Osteoblast (primary cell): ENCODE measurements around the gene SMIM5. TPM values are rescaled to one million over a fixed set of nuclear protein-coding genes. Genes with fewer than 3 reads are reported as not detected.

Experiments used
- DNase-seq: peaks from one replicate; pipeline ENCODE4 v3.0.0; 2011; ENCODE audit warnings: low spot score, mixed read lengths; ENCODE audit not compliant: insufficient read length; ENCODE audit errors: missing footprints
- H2AFZ ChIP-seq: 2 replicates; pipeline ENCODE4 v1.6.0; 2011; ENCODE audit warnings: mild to moderate bottlenecking, low read length
- H3K27ac ChIP-seq: 2 replicates; pipeline ENCODE4 v1.5.1; 2011; ENCODE audit warnings: mild to moderate bottlenecking, low read depth, low read length, moderate library complexity
- H3K27me3 ChIP-seq: 2 replicates; pipeline ENCODE4 v1.6.0; 2012; ENCODE audit warnings: mild to moderate bottlenecking, control low read depth, inconsistent platforms, low read length, moderate library complexity; ENCODE audit not compliant: insufficient read depth
- H3K36me3 ChIP-seq: 2 replicates; pipeline ENCODE4 v1.5.1; 2011; ENCODE audit warnings: mild to moderate bottlenecking, low read length, control low read depth, moderate library complexity; ENCODE audit not compliant: insufficient read depth
- H3K4me1 ChIP-seq: 2 replicates; pipeline ENCODE4 v1.5.1; 2011; ENCODE audit warnings: mild to moderate bottlenecking, low read length, control low read depth, moderate library complexity; ENCODE audit not compliant: insufficient read depth
- H3K4me2 ChIP-seq: 2 replicates; pipeline ENCODE4 v1.6.0; 2011; ENCODE audit warnings: mild to moderate bottlenecking, low read length; ENCODE audit not compliant: insufficient read depth
- H3K4me3 ChIP-seq: fragments of 200-600 bp; sonication (generic); 3 replicates; pipeline ENCODE4 v1.5.1; 2012; ENCODE audit warnings: mild to moderate bottlenecking, low read length, inconsistent platforms; ENCODE audit not compliant: insufficient read depth
- H3K79me2 ChIP-seq: 2 replicates; pipeline ENCODE4 v1.6.0; 2012; ENCODE audit warnings: mild to moderate bottlenecking, low read length, control low read depth, inconsistent platforms; ENCODE audit not compliant: insufficient read depth
- H3K9me3 ChIP-seq: 2 replicates; pipeline ENCODE4 v1.5.1; 2011; ENCODE audit warnings: low read depth, low read length, control low read depth
- H4K20me1 ChIP-seq: 2 replicates; pipeline ENCODE4 v1.6.0; 2012; ENCODE audit warnings: mild to moderate bottlenecking, low read length, control low read depth; ENCODE audit not compliant: insufficient read depth
- total RNA-seq: library from RNA; depleted of rRNA; stranded (reverse); fragments of >200 nt; gene quantifications from 2 replicates; pipeline ENCODE4 v1.2.3, GENCODE V29; 2012
- TF ChIP-seq, protein P1 (sequence below): IDR thresholded peaks from 2 replicates; pipeline ENCODE4 v1.5.1; 2011; ENCODE audit warnings: mild to moderate bottlenecking, low read depth, low read length, moderate library complexity; ENCODE audit errors: extremely low read depth

The SMIM5 gene
- total RNA-seq, 1 donor = not detected

DNA sequence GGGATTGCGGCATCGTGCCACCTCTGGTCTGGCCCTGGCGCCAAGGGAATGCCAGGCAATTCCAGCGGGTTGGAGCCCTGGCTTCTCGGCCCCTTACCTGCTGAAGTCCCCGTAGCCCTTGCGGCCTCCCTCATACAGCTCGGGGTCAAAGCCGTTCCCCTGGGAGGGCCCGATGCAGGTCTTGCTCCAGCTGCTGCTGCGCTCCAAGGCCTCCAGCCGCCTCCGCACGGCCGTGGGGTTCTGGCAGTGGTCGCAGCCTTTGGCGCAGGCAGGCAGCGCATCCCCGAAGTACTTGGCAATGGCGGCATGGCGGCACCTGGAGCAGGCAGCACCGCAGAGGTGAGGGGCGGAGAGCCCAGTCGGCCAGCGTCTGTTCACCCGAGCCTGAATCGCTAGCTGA lies 1.9 kb upstream of the SMIM5 start:
- H3K79me2 ChIP-seq = no peaks in the 10 kb centered on the region
- no peak overlapping the region for H3K4me2 ChIP-seq
- DNase-seq = peak; percentile 35
- no peak overlapping the region for H3K27ac ChIP-seq
- H3K4me3 ChIP-seq = no peak overlapping the region
- no peaks in the 10 kb centered on the region for H3K9me3 ChIP-seq
- TF ChIP-seq, protein P1, sequence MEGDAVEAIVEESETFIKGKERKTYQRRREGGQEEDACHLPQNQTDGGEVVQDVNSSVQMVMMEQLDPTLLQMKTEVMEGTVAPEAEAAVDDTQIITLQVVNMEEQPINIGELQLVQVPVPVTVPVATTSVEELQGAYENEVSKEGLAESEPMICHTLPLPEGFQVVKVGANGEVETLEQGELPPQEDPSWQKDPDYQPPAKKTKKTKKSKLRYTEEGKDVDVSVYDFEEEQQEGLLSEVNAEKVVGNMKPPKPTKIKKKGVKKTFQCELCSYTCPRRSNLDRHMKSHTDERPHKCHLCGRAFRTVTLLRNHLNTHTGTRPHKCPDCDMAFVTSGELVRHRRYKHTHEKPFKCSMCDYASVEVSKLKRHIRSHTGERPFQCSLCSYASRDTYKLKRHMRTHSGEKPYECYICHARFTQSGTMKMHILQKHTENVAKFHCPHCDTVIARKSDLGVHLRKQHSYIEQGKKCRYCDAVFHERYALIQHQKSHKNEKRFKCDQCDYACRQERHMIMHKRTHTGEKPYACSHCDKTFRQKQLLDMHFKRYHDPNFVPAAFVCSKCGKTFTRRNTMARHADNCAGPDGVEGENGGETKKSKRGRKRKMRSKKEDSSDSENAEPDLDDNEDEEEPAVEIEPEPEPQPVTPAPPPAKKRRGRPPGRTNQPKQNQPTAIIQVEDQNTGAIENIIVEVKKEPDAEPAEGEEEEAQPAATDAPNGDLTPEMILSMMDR = no peak
- H3K27me3 ChIP-seq = no peaks in the 10 kb centered on the region
- H2AFZ ChIP-seq = no peak overlapping the region
- H4K20me1 ChIP-seq = peaks cover 11% of the 10 kb centered on the region
- H3K4me1 ChIP-seq = peaks cover 14% of the 10 kb centered on the region
- no peaks in the 10 kb centered on the region for H3K36me3 ChIP-seq

DNA sequence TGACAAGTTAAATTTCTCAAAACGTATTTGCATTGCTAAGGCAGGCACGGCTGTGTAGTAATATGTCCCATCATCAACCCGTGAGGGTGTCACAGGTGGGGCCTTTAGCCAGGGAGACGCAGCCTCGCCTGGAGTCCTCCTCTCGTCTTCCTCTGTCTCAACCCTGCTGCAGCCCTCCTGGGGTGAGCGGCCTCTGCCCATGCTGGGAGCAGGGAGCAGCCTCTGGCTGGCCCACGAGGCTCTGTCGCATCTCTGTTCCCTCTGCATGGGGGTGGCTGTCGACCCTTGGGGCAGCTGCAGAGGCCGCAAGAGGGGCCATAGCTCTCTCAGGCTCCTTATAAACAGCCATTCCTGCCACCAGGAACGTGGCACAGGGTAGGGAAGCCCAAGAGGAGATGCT lies 806 bp upstream of the SMIM5 start:
- Histone ChIP-seq H4K20me1 (peaks cover 11% of the 10 kb centered on the region), H3K27ac (no peak overlapping the region), H3K4me1 (peaks cover 14% of the 10 kb centered on the region), H3K79me2 (no peaks in the 10 kb centered on the region), H3K27me3 (no peaks in the 10 kb centered on the region), H3K9me3 (no peaks in the 10 kb centered on the region), H2AFZ (no peak overlapping the region), H3K4me3 (no peak overlapping the region), H3K36me3 (no peaks in the 10 kb centered on the region), H3K4me2 (no peak overlapping the region)
- DNase-seq = no peak
- TF ChIP-seq, protein P1 = no peak

DNA sequence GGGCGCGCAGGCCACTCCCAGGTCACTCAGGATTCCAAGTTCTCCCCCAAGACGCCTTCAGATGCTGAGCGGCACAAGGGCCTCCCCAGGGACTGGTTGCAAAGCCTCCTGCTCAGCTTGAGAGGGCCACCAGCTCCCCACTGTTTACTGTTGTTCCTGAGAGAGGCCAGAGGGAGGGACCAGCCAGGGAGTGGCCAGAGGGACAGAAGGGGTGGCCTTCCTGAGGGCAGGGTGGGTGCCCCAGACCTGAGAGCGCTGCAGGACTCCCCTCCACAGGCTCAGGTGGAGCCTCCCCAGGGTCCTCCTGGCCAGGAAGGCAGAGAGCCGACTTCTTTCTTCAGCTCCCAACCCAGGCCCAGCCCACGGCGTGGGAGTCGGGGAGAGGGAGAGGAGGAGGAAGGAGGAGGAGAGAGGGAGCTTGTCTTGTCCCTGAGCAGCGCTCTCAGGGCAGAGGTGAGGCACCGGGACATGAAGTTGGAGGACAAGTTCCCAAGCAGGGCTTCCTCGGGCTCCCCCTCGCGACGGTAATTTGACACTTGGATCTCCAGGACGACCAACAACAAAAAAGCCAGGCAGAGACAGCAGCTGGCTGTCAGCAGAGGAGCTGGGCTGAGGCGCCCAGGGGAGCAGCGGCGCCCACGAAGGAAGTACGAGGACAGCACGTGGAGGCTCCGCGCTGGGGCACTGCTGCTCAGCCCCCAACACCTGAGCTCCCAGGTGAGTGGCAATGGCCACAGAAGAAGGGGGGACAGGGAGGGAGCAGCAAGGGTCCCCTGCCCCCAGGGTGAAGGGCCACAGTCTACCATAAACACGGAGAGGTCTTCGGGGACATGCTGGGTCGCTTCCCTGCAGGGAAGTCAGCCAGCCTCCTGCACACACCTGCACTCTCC lies 497 bp downstream of the SMIM5 start:
- Histone ChIP-seq H3K79me2 (no peaks in the 10 kb centered on the region), H3K4me3 (peak overlapping the region; percentile 48), H3K27me3 (no peaks in the 10 kb centered on the region), H3K9me3 (no peaks in the 10 kb centered on the region), H4K20me1 (peaks cover 11% of the 10 kb centered on the region), H3K4me2 (peak overlapping the region; percentile 71), H3K27ac (peak overlapping the region; percentile 78), H3K4me1 (peaks cover 14% of the 10 kb centered on the region), H3K36me3 (no peaks in the 10 kb centered on the region), H2AFZ (peak overlapping the region; percentile 84)
- TF ChIP-seq, protein P1 = peak; percentile 80
- DNase-seq = peak; percentile 100

DNA sequence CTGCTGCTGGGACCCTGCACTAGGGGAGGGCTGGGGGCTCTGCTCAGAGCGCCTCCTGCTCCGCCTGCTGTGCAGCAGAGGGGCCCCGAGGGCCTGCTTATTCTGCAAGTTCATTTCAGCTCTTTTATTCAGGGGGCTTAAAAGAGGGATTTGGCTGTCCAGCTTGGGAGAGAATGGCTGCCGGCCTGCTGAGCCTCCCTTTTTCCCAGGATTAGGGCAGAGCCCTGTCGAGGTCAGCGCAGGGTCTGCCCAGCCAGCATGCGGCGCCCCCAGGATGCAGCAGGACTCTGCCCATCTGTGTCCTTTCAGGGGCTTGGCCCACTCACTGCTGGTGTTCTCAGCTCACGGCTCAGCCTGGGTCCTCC lies 1.1 kb downstream of the SMIM5 start:
- Histone ChIP-seq H3K4me3 (no peak overlapping the region), H3K4me2 (peak overlapping the region; percentile 71), H2AFZ (no peak overlapping the region), H3K9me3 (no peaks in the 10 kb centered on the region), H4K20me1 (peaks cover 11% of the 10 kb centered on the region), H3K4me1 (peaks cover 14% of the 10 kb centered on the region), H3K27me3 (no peaks in the 10 kb centered on the region), H3K36me3 (no peaks in the 10 kb centered on the region), H3K27ac (peak overlapping the region; percentile 78), H3K79me2 (no peaks in the 10 kb centered on the region)
- TF ChIP-seq, protein P1 = no peak
- peak; percentile 79 for DNase-seq
